GM21390 (cell line): ENCODE results near the gene HMCES.
"Not testable (repeated sequence)": the region's sequence is repeated elsewhere in the genome, so short reads cannot be mapped to it uniquely, and the experiment has no call there.

ENCODE experiments used
- ATAC-seq: cut with Tn5 transposase; IDR thresholded peaks from one replicate; pipeline ENCODE4 v1.9.1; 2021; ENCODE audit not compliant: unreplicated experiment

The HMCES gene

DNA sequence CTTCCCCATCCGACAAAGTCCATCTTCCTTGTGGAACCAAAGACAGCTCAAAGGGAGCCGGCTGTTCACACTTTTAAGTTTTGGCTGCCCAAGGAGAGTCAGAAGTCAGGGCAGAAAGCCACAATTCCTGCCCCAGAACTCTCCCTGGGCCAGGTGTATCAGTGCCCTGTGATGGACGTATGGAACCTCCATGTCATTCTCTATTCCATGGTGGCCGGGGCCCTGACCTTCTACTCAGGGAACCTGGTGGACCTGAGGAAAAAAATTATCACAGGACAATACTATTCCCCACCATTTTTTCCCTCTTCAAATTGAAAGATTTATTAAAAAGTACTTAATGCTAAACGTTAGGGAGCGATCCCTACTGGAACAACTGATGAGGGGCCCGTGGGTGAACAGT is 66.6 kb downstream of the HMCES start:
- no peak for ATAC-seq

DNA sequence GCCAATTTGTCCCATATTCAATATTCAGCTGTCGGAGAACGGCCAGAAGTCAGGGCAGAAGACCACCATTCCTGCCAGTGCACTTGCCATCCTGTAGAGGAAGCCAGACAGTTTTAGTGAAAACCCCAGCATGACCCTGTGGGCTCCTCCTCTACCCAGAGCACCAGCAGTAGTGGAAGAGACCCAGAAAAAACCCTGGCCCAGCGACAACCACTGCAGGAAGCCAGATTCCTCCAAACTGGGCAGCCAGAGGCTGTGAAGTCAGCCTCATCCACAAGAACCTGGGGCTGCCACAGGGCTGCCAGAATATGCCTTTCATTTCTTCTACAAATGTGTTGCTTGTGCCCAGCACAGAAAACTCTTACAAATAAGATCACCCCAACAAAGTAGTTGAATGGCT is 67.3 kb downstream of the HMCES start:
- no peak for ATAC-seq

DNA sequence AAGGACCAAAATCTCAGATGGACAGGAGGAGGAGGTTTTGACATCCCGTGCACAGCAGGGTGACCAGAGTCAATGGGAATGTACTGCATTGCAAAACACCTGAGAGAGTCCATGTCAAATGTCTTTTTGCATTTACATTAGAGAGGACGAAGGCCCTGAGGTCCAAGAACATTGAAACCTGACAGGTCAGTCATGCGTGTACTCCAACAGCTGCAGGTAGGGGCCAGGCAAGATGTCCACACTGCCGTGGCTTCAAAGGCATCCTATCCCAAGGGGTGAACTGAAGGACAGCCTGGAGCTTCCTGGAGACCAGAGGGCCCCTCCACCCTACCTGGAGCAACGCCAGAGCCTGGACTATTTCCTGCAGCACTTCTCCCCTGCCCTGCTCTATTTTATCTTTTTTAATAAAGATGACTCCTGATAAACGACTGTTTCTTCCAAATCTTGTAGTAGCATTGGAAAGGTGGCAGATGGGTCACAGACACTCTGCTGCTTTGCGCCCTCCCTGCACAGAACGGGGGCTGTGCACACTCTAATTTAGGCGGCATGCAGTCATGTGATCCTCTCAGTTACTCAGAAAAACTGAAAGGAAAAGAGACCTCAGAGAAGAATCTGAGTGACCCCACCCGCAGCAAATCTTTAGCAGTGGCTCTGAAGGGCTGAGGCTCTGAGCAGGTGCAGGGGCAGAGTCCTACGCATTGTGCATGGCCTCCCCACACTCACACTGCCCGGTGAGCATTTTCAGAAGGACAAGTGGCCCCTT is 68.2 kb downstream of the HMCES start:
- ATAC-seq: no peak

DNA sequence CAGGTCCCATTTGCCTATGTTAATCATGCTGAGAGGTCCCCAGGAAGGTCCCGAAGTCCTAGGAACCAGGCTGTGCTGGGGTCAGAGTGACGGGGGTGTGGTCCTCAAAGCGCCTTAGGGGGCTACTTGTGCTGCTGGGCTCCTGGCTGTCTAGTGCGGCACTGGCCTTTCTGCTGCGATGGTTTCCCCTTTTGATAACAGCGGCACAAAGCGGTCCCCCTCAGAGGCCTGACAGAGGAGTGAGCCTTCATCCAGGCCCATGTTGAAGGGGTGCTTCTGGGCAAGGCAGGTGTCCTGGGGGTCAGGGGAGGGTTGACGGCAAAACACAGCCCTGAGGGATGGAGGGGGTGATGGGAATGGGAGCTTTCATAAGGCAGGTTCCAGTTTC is 68.8 kb downstream of the HMCES start:
- no peak for ATAC-seq

DNA sequence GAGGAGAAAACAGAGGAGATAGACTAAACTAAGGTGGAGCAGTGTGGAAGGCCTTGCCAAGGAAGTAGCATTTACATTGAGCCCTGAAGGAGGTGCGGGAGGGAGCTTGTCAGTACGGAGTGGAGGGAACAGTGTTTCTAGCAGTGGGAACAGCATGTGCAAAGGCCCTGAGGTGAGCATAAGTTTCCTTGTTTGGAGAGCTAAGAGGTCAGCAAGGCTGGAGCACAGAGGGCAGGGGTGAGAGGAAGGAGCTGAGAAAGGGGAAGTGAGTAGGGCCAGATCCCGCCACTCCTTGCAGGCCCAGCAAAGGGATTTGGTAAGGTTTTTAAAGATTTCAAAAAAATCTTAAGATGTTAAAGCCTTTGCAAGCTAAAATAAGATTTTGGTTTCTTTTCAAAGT is 70.1 kb downstream of the HMCES start:
- no peak for ATAC-seq

DNA sequence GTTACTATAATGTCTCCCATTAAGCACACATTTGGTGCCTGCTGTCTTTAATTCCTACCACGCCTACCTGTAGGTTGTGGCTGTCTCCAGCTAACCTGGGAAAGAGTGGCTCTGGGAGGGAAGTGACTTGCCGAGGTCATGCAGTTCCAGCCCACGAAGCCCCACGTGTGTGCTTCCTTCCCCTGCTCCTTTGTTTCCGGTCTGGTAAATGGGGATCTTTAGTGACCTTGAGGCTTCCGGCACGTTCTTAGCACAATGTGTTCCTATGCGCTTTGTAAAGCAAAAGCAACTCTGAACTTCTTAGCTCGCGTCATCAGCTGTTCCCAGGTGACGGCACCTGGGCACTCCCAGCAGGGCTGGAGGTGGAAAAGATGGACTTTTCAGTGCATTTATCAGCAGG is 70.5 kb downstream of the HMCES start:
- not testable (repeated sequence) for ATAC-seq

DNA sequence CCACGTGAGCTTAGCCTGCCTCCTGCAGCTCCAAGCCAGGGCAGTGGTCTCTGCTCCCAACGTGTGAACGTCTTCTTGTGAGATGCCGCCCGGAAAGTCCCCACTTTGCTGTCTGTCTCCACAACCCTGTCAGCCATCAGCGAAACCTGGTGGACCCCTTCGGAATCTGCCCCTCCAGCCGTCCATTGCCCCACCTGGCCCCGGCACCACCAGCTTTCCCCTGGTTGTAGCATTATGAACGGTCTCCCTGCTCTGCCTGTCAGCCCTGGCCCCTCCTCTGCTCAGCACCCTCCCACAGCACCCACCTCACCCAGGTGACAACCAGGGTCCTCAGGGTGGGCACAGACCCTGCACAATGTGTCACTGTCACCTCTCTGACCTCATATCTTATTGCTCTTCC is 71.1 kb downstream of the HMCES start:
- ATAC-seq: no peak

DNA sequence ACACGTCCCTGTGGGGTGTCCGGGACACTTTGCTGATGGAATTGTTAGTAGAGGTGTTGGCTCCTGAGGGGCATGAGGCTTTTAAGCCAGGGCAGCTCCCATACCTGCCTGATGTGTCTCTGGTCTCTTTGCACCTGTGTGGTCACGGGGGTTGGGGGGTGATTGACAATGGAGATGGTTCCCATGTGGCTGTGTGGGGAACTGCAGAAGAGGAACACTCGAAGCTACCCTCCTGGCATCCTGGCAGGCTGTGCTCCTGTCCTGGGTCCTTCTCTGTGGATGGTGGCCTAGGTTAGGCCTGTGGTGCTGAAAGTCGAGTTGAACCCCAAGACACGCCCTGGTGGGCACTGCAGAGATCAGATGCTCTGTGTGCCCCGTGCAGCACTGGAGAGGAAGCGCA is 73.4 kb downstream of the HMCES start:
- no peak for ATAC-seq

DNA sequence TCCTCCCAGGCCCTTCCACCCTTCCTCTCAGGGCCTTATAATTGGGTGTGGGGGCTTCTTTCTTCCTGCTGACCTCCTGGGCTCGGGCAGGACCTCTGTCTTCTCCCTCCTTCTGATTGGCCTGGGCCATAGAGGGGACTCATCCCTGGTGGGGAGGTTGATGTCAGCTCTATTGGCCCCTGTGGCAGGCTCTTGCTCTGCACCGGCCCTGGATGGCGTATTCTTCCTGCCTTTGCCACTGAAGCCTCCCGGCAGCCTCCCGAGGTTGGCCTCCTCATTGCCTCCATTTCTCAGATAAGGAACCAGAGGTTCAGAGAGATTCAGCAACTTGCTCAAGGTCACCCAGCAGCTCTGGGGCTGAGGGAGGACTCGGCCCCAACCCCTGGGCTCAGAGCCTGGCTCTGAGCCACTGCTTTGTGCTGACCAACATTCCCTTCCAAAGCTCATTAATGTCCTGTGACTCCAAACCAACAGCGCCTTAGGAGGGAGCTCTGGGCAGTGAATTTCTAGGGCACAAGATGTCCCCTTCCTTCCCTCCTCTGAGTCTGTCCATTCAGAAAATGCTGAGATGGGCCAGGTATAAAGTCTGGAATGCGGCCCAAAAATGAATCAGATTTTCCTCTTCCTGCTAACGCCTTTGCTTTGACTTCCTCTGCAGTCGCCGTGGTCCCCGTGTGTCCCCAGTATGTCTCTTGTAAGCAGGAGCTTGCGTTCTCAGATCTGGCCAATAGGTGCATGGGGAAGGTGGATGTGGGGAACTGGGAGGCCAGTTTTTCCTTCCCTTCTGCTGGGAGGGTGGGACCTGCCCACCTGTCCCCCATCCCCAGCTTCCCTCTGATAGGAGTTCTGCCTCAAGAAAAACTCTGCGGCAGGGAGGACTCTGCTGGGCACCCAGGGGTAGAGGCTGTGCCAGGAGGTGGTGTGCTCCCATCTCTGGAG is 74.2 kb downstream of the HMCES start:
- ATAC-seq: no peak

DNA sequence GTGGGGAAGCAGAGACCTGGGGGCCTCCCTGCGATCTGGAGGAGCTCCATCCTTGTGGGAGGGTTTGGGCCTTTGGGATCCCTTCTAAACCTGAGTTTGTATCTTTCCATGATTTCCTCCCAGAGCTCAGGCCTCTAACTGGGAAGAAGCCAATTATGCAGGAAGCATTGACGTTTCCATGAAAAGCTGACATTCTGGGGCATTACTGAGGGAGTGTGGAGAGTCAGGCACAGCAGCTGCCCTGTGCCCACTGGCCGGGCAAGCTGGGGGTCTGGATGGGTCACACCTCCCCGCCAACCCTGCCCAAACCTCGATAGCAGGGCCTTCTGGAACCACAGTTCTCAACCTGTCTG is 74.9 kb downstream of the HMCES start:
- ATAC-seq: no peak
